ENCODE data around the gene PRSS57.

- TF ChIP-seq EZH2phosphoT487 (IDR thresholded peaks at IDR 0.05; ENCODE audit: low read depth) = no peak
- no peak for TF ChIP-seq CTCF (IDR thresholded peaks at IDR 0.05; ENCODE audit: low read depth, low read length)
Observed at GRCh38 chr19:687569-688166, 7.6 kb downstream of the PRSS57 start.

Measured in OCI-LY3 (cell line).